MM.1S (cell line): ENCODE results near the gene MTMR12.

ENCODE experiments used
- CTCF ChIP-seq: fragments of 300-600 bp; sonication (generic); IDR thresholded peaks from 2 replicates; pipeline ENCODE4 v1.5.1; 2016; ENCODE audit warnings: antibody characterized with exemption, low read length, mixed read lengths
- EZH2 ChIP-seq: fragments of 300-600 bp; sonication (generic); optimal IDR thresholded peaks from 2 replicates; pipeline ENCODE3; 2017; ENCODE audit warnings: low read depth, mild to moderate bottlenecking, antibody characterized with exemption, low read length, mixed read lengths
- EZH2phosphoT487 ChIP-seq: fragments of 300-600 bp; sonication (generic); IDR thresholded peaks from 2 replicates; pipeline ENCODE4 v1.6.1; 2018; ENCODE audit warnings: antibody characterized with exemption, low read length

GRCh38 chr5:32346869-32347268 is 34.1 kb upstream of the MTMR12 start:
- TF ChIP-seq EZH2 (no peak), CTCF (no peak), EZH2phosphoT487 (no peak)
